NCI-H2171 treated with DMSO at 0.1 percent for 48 hours (cell line): ENCODE results near the gene KIF26B.

Experiments
- DNase-seq: peaks from one replicate; lab custom pipeline; 2025; lab: John Stamatoyannopoulos, UW

The KIF26B gene

GRCh38 chr1:245464290-245464689 lies 309.5 kb downstream of the KIF26B start:
- DNase-seq = no peak

- no peak for DNase-seq
Observed at GRCh38 chr1:245465666-245466065, 310.9 kb downstream of the KIF26B start.

GRCh38 chr1:245466261-245466660 lies 311.5 kb downstream of the KIF26B start:
- no peak for DNase-seq

GRCh38 chr1:245467804-245468203 lies 313.0 kb downstream of the KIF26B start:
- DNase-seq = no peak

GRCh38 chr1:245469006-245469405 lies 314.2 kb downstream of the KIF26B start:
- DNase-seq = no peak

GRCh38 chr1:245469734-245470133 lies 314.9 kb downstream of the KIF26B start:
- peak; percentile 18 for DNase-seq

GRCh38 chr1:245475126-245475525 lies 320.3 kb downstream of the KIF26B start:
- DNase-seq = no peak

- DNase-seq = no peak
Observed at GRCh38 chr1:245475961-245476516, 321.3 kb downstream of the KIF26B start.

- DNase-seq = no peak
Observed at GRCh38 chr1:245477941-245478340, 323.2 kb downstream of the KIF26B start.

- no peak for DNase-seq
Observed at GRCh38 chr1:245480393-245481120, 325.8 kb downstream of the KIF26B start.

GRCh38 chr1:245481261-245481660 lies 326.5 kb downstream of the KIF26B start:
- DNase-seq = no peak

- DNase-seq = no peak
Observed at GRCh38 chr1:245483247-245483646, 328.5 kb downstream of the KIF26B start.

GRCh38 chr1:245484176-245484575 lies 329.4 kb downstream of the KIF26B start:
- DNase-seq = no peak

- DNase-seq = no peak
Observed at GRCh38 chr1:245485996-245486395, 331.2 kb downstream of the KIF26B start.

GRCh38 chr1:245486775-245487470 lies 332.1 kb downstream of the KIF26B start:
- DNase-seq = no peak

- DNase-seq = no peak
Observed at GRCh38 chr1:245488346-245489129, 333.8 kb downstream of the KIF26B start.

- DNase-seq = no peak
Observed at GRCh38 chr1:245489838-245490237, 335.1 kb downstream of the KIF26B start.

GRCh38 chr1:245493029-245493428 lies 338.2 kb downstream of the KIF26B start:
- DNase-seq = no peak

- no peak for DNase-seq
Observed at GRCh38 chr1:245495681-245496080, 340.9 kb downstream of the KIF26B start.

- no peak for DNase-seq
Observed at GRCh38 chr1:245500546-245500945, 345.8 kb downstream of the KIF26B start.

GRCh38 chr1:245501633-245502032 lies 346.8 kb downstream of the KIF26B start:
- no peak for DNase-seq

- no peak for DNase-seq
Observed at GRCh38 chr1:245503548-245503947, 348.8 kb downstream of the KIF26B start.
